AG04449 (cell line): ENCODE measurements around the gene GNPTG.
A peak's percentile ranks its signal among the peaks of the same experiment; 100 is the strongest.

ENCODE experiments used
- CTCF ChIA-PET: fragments of 350-600 bp; formaldehyde crosslinking; extraction: SDS; loops from one replicate; lab custom pipeline; 2021; ENCODE audit warnings: antibody characterized with exemption; lab: Yijun Ruan, JAX
- POLR2A ChIA-PET: fragments of 400-600, 350-600 bp; formaldehyde crosslinking; extraction: SDS; loops from one replicate; lab custom pipeline; 2020; ENCODE audit warnings: antibody characterized with exemption, inconsistent platforms; lab: Yijun Ruan, JAX
- DNase-seq: peaks from one replicate; pipeline ENCODE4 v3.0.0-alpha.2; 2010; ENCODE audit warnings: low read depth, low spot score
- H3K4me3 ChIP-seq: 2 replicates; pipeline ENCODE4 v1.5.1; 2011; ENCODE audit warnings: low read depth, mild to moderate bottlenecking, control low read depth, low read length
- CTCF ChIP-seq: IDR thresholded peaks from one replicate; pipeline ENCODE4 v1.5.1; 2011; ENCODE audit warnings: mild to moderate bottlenecking, moderate library complexity, low read length, control low read depth, inconsistent platforms; ENCODE audit not compliant: insufficient read depth; ENCODE audit errors: missing control alignments

Gene GNPTG

GRCh38 chr16:1351582-1352362 is at the start of gene GNPTG, which contains the start of gene TSR3:
Gene GNPTG (plus strand): TSS chr16:1351931. CDS start chr16:1351966, 35 bp downstream.
Gene TSR3 (minus strand): TSS chr16:1351878. CDS start chr16:1351804, 74 bp downstream.
- CTCF ChIA-PET, result interaction anchor here (0.6 to 1.6 kb wide), 2 partner anchors 9 to 14 kb away, joined by 3 read pairs; no protein-coding TSS in a partner anchor
- H3K4me3 ChIP-seq, result peak within 1 kb of the TSS; percentile 90
- TF ChIP-seq CTCF, result no peak
- POLR2A ChIA-PET, result no interaction called here
- DNase-seq, result peak; percentile 46

GRCh38 chr16:1305823-1306222 is 45.9 kb upstream of the GNPTG start:
- ChIA-PET CTCF (interaction anchor here (0.7 to 2.1 kb wide), 3 partner anchors 9 to 16 kb away, joined by 3 to 6 read pairs (median 3); no protein-coding TSS in a partner anchor), POLR2A (no interaction called here)

GRCh38 chr16:1306334-1306733 is 45.4 kb upstream of the GNPTG start:
- DNase-seq, result no peak
- no peak overlapping the region for H3K4me3 ChIP-seq
- no peak for TF ChIP-seq CTCF
- CTCF ChIA-PET, result no interaction called here
- POLR2A ChIA-PET, result no interaction called here

More at GRCh38 chr16:1305823-1306222, 45.9 kb upstream of the GNPTG start:
- TF ChIP-seq CTCF, result no peak
- no peak for DNase-seq
- no peak overlapping the region for H3K4me3 ChIP-seq

- peak overlapping the region; percentile 57 for H3K4me3 ChIP-seq
- POLR2A ChIA-PET, result interaction anchor here (1.6 kb wide), 1 partner anchor 112 kb away, joined by 9 read pairs; the partner anchor contains the start of gene UQCC4
- CTCF ChIA-PET, result no interaction called here
- DNase-seq, result no peak
- no peak for TF ChIP-seq CTCF
Measured at GRCh38 chr16:1308036-1308976, 43.4 kb upstream of the GNPTG start.

GRCh38 chr16:1308977-1309885 is 42.5 kb upstream of the GNPTG start, which contains the start of gene UBE2I:
Gene UBE2I (plus strand): TSS chr16:1309636. CDS start chr16:1314031, 4,395 bp downstream.
- CTCF ChIA-PET, result no interaction called here
- POLR2A ChIA-PET, result interaction anchor here (1.0 to 1.6 kb wide), 2 partner anchors 111 to 620 kb away, joined by 3 to 9 read pairs; partner anchors contain the start of gene UQCC4
- H3K4me3 ChIP-seq, result peak within 1 kb of the TSS; percentile 76
- TF ChIP-seq CTCF, result no peak
- DNase-seq, result peak; percentile 90
